Osteoblast (primary cell): ENCODE measurements around the gene FNDC3B. TPM values are rescaled to one million over a fixed set of nuclear protein-coding genes. Genes with fewer than 3 reads are reported as not detected.

Experiments used
- DNase-seq: peaks from one replicate; pipeline ENCODE4 v3.0.0; 2011; ENCODE audit warnings: low spot score, mixed read lengths; ENCODE audit not compliant: insufficient read length; ENCODE audit errors: missing footprints
- H2AFZ ChIP-seq: 2 replicates; pipeline ENCODE4 v1.6.0; 2011; ENCODE audit warnings: mild to moderate bottlenecking, low read length
- H3K27ac ChIP-seq: 2 replicates; pipeline ENCODE4 v1.5.1; 2011; ENCODE audit warnings: mild to moderate bottlenecking, low read depth, low read length, moderate library complexity
- H3K27me3 ChIP-seq: 2 replicates; pipeline ENCODE4 v1.6.0; 2012; ENCODE audit warnings: mild to moderate bottlenecking, control low read depth, inconsistent platforms, low read length, moderate library complexity; ENCODE audit not compliant: insufficient read depth
- H3K36me3 ChIP-seq: 2 replicates; pipeline ENCODE4 v1.5.1; 2011; ENCODE audit warnings: mild to moderate bottlenecking, low read length, control low read depth, moderate library complexity; ENCODE audit not compliant: insufficient read depth
- H3K4me1 ChIP-seq: 2 replicates; pipeline ENCODE4 v1.5.1; 2011; ENCODE audit warnings: mild to moderate bottlenecking, low read length, control low read depth, moderate library complexity; ENCODE audit not compliant: insufficient read depth
- H3K4me2 ChIP-seq: 2 replicates; pipeline ENCODE4 v1.6.0; 2011; ENCODE audit warnings: mild to moderate bottlenecking, low read length; ENCODE audit not compliant: insufficient read depth
- H3K4me3 ChIP-seq: fragments of 200-600 bp; sonication (generic); 3 replicates; pipeline ENCODE4 v1.5.1; 2012; ENCODE audit warnings: mild to moderate bottlenecking, low read length, inconsistent platforms; ENCODE audit not compliant: insufficient read depth
- H3K79me2 ChIP-seq: 2 replicates; pipeline ENCODE4 v1.6.0; 2012; ENCODE audit warnings: mild to moderate bottlenecking, low read length, control low read depth, inconsistent platforms; ENCODE audit not compliant: insufficient read depth
- H3K9me3 ChIP-seq: 2 replicates; pipeline ENCODE4 v1.5.1; 2011; ENCODE audit warnings: low read depth, low read length, control low read depth
- H4K20me1 ChIP-seq: 2 replicates; pipeline ENCODE4 v1.6.0; 2012; ENCODE audit warnings: mild to moderate bottlenecking, low read length, control low read depth; ENCODE audit not compliant: insufficient read depth
- total RNA-seq: library from RNA; depleted of rRNA; stranded (reverse); fragments of >200 nt; gene quantifications from 2 replicates; pipeline ENCODE4 v1.2.3, GENCODE V29; 2012
- TF ChIP-seq, protein P1 (sequence below): IDR thresholded peaks from 2 replicates; pipeline ENCODE4 v1.5.1; 2011; ENCODE audit warnings: mild to moderate bottlenecking, low read depth, low read length, moderate library complexity; ENCODE audit errors: extremely low read depth

The FNDC3B gene
- total RNA-seq, 1 donor, result 179 TPM

DNA sequence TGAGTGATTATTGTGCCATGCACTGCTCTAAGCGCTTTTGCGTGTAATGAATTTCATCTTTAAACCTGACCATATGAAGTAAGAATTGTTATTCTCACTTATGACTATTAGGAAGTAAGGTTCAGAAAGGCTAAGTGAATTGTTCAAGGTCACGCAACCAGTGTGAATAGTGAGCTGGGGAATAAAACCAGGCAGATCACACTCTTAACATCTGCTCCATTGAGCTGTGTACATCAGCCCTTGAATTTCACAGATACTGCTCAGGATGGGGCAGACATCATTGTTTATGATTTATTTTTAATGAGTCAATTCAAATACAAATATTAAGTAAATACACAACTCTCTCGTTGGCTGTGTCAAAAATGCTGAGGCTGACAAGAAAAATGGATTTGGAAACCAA is 184.5 kb downstream of the FNDC3B start:
- TF ChIP-seq, protein P1, sequence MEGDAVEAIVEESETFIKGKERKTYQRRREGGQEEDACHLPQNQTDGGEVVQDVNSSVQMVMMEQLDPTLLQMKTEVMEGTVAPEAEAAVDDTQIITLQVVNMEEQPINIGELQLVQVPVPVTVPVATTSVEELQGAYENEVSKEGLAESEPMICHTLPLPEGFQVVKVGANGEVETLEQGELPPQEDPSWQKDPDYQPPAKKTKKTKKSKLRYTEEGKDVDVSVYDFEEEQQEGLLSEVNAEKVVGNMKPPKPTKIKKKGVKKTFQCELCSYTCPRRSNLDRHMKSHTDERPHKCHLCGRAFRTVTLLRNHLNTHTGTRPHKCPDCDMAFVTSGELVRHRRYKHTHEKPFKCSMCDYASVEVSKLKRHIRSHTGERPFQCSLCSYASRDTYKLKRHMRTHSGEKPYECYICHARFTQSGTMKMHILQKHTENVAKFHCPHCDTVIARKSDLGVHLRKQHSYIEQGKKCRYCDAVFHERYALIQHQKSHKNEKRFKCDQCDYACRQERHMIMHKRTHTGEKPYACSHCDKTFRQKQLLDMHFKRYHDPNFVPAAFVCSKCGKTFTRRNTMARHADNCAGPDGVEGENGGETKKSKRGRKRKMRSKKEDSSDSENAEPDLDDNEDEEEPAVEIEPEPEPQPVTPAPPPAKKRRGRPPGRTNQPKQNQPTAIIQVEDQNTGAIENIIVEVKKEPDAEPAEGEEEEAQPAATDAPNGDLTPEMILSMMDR, result no peak
- Histone ChIP-seq H2AFZ (no peak overlapping the region), H3K4me3 (no peak overlapping the region), H4K20me1 (peaks cover 20% of the 10 kb centered on the region), H3K79me2 (peaks cover 93% of the 10 kb centered on the region), H3K36me3 (peaks cover 41% of the 10 kb centered on the region), H3K4me2 (no peak overlapping the region), H3K27me3 (no peaks in the 10 kb centered on the region), H3K4me1 (peaks cover 27% of the 10 kb centered on the region), H3K27ac (no peak overlapping the region), H3K9me3 (no peaks in the 10 kb centered on the region)
- no peak for DNase-seq

DNA sequence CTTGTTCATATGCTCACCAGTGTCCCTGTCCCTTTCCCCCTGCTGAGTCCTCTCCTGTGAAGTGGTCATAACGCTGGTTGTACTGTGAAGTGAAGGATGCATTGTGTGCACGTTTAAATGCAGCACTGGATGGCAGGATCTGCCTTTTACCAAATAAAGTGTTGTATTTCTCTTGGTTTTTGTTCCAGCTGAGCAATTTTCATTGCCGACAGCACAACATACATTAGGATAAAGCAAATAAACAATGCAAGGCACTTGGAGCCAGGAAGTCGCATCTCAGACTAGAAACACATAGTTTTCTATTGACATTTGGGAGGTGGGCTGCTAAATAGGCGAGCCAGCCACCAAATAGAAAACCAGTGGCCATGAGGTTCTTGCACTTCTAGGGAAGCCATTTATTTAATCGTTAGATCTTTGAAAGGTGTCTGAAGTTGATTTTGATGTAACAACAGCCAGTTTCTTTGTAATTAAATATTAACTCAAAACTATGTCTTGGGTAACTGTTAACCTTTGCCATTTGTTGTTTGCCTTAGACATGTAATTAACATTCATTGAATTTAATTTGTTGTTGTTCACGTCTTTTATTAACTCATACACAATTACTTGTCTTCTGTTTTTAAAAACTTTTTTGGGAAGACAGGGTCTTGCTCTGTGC is 185.3 kb downstream of the FNDC3B start:
- no peak overlapping the region for H3K4me3 ChIP-seq
- TF ChIP-seq, protein P1, result no peak
- H2AFZ ChIP-seq, result no peak overlapping the region
- H3K27me3 ChIP-seq, result no peaks in the 10 kb centered on the region
- peaks cover 22% of the 10 kb centered on the region for H4K20me1 ChIP-seq
- no peak overlapping the region for H3K4me2 ChIP-seq
- DNase-seq, result no peak
- no peaks in the 10 kb centered on the region for H3K9me3 ChIP-seq
- H3K79me2 ChIP-seq, result peaks cover 91% of the 10 kb centered on the region
- no peak overlapping the region for H3K27ac ChIP-seq
- peaks cover 21% of the 10 kb centered on the region for H3K4me1 ChIP-seq
- H3K36me3 ChIP-seq, result peaks cover 37% of the 10 kb centered on the region

DNA sequence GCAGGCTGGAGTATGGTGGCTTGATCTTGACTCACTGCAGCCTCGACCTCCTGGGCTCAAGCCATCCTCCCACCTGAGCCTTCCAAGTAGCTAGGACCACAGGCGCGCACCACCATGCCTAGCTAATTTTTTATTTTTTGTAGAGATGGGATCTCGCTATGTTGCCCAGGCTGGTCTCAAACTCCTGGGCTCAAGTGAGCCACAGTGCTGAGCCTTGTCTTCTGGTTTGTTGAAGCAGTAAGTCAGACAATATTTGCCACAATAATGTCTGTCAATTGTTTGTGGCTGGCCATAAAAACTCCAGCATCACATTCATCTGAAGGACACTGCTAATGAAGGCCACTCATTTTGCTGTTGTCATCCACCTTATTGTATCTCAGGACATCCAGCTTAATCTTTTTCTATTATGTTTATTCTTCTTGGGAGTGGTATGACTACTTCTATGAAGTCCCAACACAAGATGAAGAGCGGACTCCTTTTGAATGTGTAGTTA is 185.9 kb downstream of the FNDC3B start:
- Histone ChIP-seq H3K9me3 (no peaks in the 10 kb centered on the region), H3K4me2 (no peak overlapping the region), H3K27ac (no peak overlapping the region), H2AFZ (no peak overlapping the region), H3K79me2 (peaks cover 85% of the 10 kb centered on the region), H3K4me3 (no peak overlapping the region), H3K27me3 (no peaks in the 10 kb centered on the region), H3K4me1 (peaks cover 20% of the 10 kb centered on the region), H3K36me3 (peaks cover 37% of the 10 kb centered on the region), H4K20me1 (peaks cover 22% of the 10 kb centered on the region)
- DNase-seq, result peak; percentile 26
- TF ChIP-seq, protein P1, result no peak

DNA sequence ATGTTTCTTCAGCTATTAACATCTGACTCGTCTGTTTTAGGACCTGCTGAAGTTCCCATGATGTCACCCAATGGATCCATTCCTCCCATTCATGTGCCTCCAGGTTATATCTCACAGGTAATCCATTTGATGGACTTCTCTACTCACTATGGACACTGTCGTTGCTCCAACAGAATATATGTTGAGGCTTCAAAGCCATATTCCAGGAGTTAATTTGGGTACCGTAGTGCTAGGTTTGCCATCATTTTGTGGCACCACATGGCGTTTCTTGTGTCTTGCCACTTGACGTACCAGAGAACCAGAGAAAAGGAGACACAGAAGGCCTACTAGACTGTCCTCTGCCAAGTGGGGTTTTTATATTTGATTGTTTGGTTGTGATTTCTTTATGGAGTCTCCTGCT is 187.5 kb downstream of the FNDC3B start:
- TF ChIP-seq, protein P1, result no peak
- H3K79me2 ChIP-seq, result peaks cover 88% of the 10 kb centered on the region

More for the DNA sequence above, 187.5 kb downstream of the FNDC3B start:
- Histone ChIP-seq H3K4me2 (no peak overlapping the region), H3K27ac (peak overlapping the region; percentile 15), H3K36me3 (peaks cover 49% of the 10 kb centered on the region), H3K27me3 (no peaks in the 10 kb centered on the region), H4K20me1 (peaks cover 31% of the 10 kb centered on the region), H3K4me1 (peaks cover 6% of the 10 kb centered on the region), H2AFZ (no peak overlapping the region), H3K4me3 (no peak overlapping the region), H3K9me3 (no peaks in the 10 kb centered on the region)
- DNase-seq, result no peak
